Lower leg skin (tissue), 4 donors: ENCODE measurements around the gene ADARB2. TPM values are rescaled to one million over a fixed set of nuclear protein-coding genes. Genes with fewer than 3 reads are reported as not detected.

Experiments used
- DNase-seq, 2 donors: peaks; one replicate each; pipeline ENCODE4 v3.0.0-alpha.2; 2019; ENCODE audit warnings: low spot score in 2 of 2
- H3K4me3 ChIP-seq: fragments of 200-600 bp; sonication (generic); 2 replicates; pipeline ENCODE4 v1.5.1; 2017; ENCODE audit warnings: mild to moderate bottlenecking, low read depth; ENCODE audit not compliant: poor library complexity, severe bottlenecking
- CTCF ChIP-seq, 3 donors: fragments of 450-650 bp; IDR thresholded peaks; one replicate each; pipeline ENCODE4 v1.5.1; 2016; ENCODE audit warnings: antibody characterized with exemption in 3 of 3, mild to moderate bottlenecking in 3 of 3, moderate library complexity in 2 of 3
- POLR2A ChIP-seq, 2 donors: fragments of 450-650 bp; IDR thresholded peaks; one replicate each; pipeline ENCODE4 v1.6.1; 2016 to 2017; ENCODE audit warnings: antibody characterized with exemption in 2 of 2, mild to moderate bottlenecking in 1 of 2, moderate library complexity in 1 of 2
- WGBS, 2 donors: methylation state at CpG; one replicate each; pipeline ENCODE4 v1.1.5; 2018; 5-methylcytosine and 5-hydroxymethylcytosine counted together
- intact Hi-C: fragments of 100-400 bp; cut with DNase I; formaldehyde crosslinking; loops from one replicate; pipeline ENCODE4 v1.15.0; 2023; ENCODE audit warnings: low total_unique reads
- total RNA-seq, 4 donors: library from RNA; depleted of rRNA; stranded (reverse); fragments of >200 nt; gene quantifications; one replicate each; pipeline ENCODE4 v1.1.0, GENCODE V29; 2016

Gene ADARB2
- total RNA-seq, 4 donors from 2014 or later, result 0.72 to 3.6 (median 1.8) TPM

GRCh38 chr10:1402816-1403507 lies 334.4 kb downstream of the ADARB2 start:
- TF ChIP-seq CTCF (IDR thresholded peaks at IDR 0.05) (no peak), POLR2A (IDR thresholded peaks at IDR 0.05) (no peak)
- WGBS, 2 donors, result 92 to 93% methylated on average over 25 to 27 of the region's 27 CpGs
- H3K4me3 ChIP-seq, result no peak overlapping the region
- DNase-seq, result peak in 1 of 2 donors; percentile 83
- intact Hi-C loops, result no loop called here

- TF ChIP-seq CTCF (IDR thresholded peaks at IDR 0.05) (no peak), POLR2A (IDR thresholded peaks at IDR 0.05) (no peak)
- intact Hi-C loops, result no loop called here
- WGBS, 2 donors, result 85 to 87% methylated on average over 25 of the region's 25 CpGs
- H3K4me3 ChIP-seq, result no peak overlapping the region
- DNase-seq, result peak in 1 of 2 donors; percentile 65
Measured at GRCh38 chr10:1402016-1402770, 335.1 kb downstream of the ADARB2 start.

GRCh38 chr10:1401071-1401965 lies 336.0 kb downstream of the ADARB2 start:
- intact Hi-C loops, result no loop called here
- 79 to 85% methylated on average over 23 to 30 of the region's 35 CpGs for WGBS, 2 donors
- H3K4me3 ChIP-seq, result no peak overlapping the region
- DNase-seq, result peak in 1 of 2 donors; percentile 78
- TF ChIP-seq POLR2A (IDR thresholded peaks at IDR 0.05), result no peak
- no peak for TF ChIP-seq CTCF (IDR thresholded peaks at IDR 0.05)

GRCh38 chr10:1400101-1401070 lies 336.9 kb downstream of the ADARB2 start:
- H3K4me3 ChIP-seq, result no peak overlapping the region
- 44 to 62% methylated on average over 29 to 30 of the region's 30 CpGs for WGBS, 2 donors
- intact Hi-C loops, result no loop called here
- peak in 1 of 2 donors; percentile 68 for DNase-seq
- TF ChIP-seq CTCF (IDR thresholded peaks at IDR 0.05), result no peak
- TF ChIP-seq POLR2A (IDR thresholded peaks at IDR 0.05), result no peak
